ENCODE measurements around the gene MAML3.

DNA sequence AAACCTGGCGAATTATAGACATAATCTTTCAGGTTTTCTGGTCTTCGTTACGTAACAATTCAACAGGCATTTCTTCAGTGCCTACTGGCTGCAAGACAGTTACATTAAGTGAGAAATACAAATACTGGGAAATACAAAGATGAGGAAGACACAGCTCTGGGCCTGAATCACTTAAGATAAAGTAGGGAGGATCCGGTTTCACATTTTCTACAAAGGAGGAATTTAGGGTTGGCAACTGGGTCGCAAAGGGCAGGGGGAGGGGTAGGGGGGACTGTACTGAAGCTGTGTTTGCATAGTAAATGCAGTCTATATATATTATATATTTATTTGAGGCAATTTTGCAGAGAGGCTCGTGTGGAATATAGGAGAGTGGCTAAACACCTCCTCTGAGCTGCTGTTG is 107.4 kb downstream of the MAML3 start:
- TF ChIP-seq, protein P1, sequence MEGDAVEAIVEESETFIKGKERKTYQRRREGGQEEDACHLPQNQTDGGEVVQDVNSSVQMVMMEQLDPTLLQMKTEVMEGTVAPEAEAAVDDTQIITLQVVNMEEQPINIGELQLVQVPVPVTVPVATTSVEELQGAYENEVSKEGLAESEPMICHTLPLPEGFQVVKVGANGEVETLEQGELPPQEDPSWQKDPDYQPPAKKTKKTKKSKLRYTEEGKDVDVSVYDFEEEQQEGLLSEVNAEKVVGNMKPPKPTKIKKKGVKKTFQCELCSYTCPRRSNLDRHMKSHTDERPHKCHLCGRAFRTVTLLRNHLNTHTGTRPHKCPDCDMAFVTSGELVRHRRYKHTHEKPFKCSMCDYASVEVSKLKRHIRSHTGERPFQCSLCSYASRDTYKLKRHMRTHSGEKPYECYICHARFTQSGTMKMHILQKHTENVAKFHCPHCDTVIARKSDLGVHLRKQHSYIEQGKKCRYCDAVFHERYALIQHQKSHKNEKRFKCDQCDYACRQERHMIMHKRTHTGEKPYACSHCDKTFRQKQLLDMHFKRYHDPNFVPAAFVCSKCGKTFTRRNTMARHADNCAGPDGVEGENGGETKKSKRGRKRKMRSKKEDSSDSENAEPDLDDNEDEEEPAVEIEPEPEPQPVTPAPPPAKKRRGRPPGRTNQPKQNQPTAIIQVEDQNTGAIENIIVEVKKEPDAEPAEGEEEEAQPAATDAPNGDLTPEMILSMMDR (IDR thresholded peaks at IDR 0.05 in 8 of 11, conservative IDR thresholded peaks at IDR 0.05 in 3 of 11), result no peak
- TF ChIP-seq POLR2AphosphoS5 (IDR thresholded peaks at IDR 0.05), result no peak

Data from spleen (tissue), 7 donors.